ENCODE data around the gene FPR1.

- TF ChIP-seq CTCF (IDR thresholded peaks at IDR 0.05; ENCODE audit: insufficient read depth, low read depth, low read length): no peak
- no peak for TF ChIP-seq EZH2 (IDR thresholded peaks at IDR 0.05; ENCODE audit: insufficient read depth, low read length)
These were observed 10.0 kb upstream of the FPR1 start for GRCh38 chr19:51761696-51762095.
